Stimulated activated CD4-positive, alpha-beta T cell treated with anti-CD3 and anti-CD28 coated beads, Interleukin-4, amount 100 ng/mL, for 48 hours (primary cell): ENCODE measurements around the gene MAF.

Source experiments
- DNase-seq, 2 donors: peaks; one replicate each; pipeline ENCODE4 v3.0.0-alpha.2; 2020; ENCODE audit warnings: low read depth in 2 of 2

Gene MAF

GRCh38 chr16:79589601-79590102 is 10.9 kb downstream of the MAF start:
- no peak for DNase-seq

GRCh38 chr16:79587897-79588296 is 12.6 kb downstream of the MAF start:
- no peak for DNase-seq

- DNase-seq, result no peak
These were observed 13.2 kb downstream of the MAF start for GRCh38 chr16:79587296-79587695.

GRCh38 chr16:79582789-79583188 is 17.7 kb downstream of the MAF start:
- no peak for DNase-seq

- DNase-seq, result no peak
These were observed 19.9 kb downstream of the MAF start for GRCh38 chr16:79580453-79581191.

GRCh38 chr16:79576602-79577001 is 23.9 kb downstream of the MAF start:
- DNase-seq, result no peak

- no peak for DNase-seq
These were observed 26.7 kb downstream of the MAF start for GRCh38 chr16:79573884-79574283.

- DNase-seq, result no peak
These were observed 27.5 kb downstream of the MAF start for GRCh38 chr16:79573071-79573470.

- DNase-seq, result no peak
These were observed 28.5 kb downstream of the MAF start for GRCh38 chr16:79571903-79572535.

- DNase-seq, result no peak
These were observed 29.3 kb downstream of the MAF start for GRCh38 chr16:79571065-79571902.

GRCh38 chr16:79564671-79565107 is 35.8 kb downstream of the MAF start:
- no peak for DNase-seq

- DNase-seq, result no peak
These were observed 36.6 kb downstream of the MAF start for GRCh38 chr16:79563921-79564320.

GRCh38 chr16:79562166-79562823 is 38.2 kb downstream of the MAF start:
- DNase-seq, result no peak

- DNase-seq, result no peak
These were observed 38.8 kb downstream of the MAF start for GRCh38 chr16:79561729-79562128.

GRCh38 chr16:79560923-79561322 is 39.6 kb downstream of the MAF start:
- no peak for DNase-seq

- DNase-seq, result no peak
These were observed 40.2 kb downstream of the MAF start for GRCh38 chr16:79560318-79560717.

GRCh38 chr16:79559532-79559931 is 41.0 kb downstream of the MAF start:
- no peak for DNase-seq

- DNase-seq, result no peak
These were observed 43.1 kb downstream of the MAF start for GRCh38 chr16:79557421-79557820.

GRCh38 chr16:79554912-79555311 is 45.6 kb downstream of the MAF start:
- no peak for DNase-seq

- DNase-seq, result no peak
These were observed 50.2 kb downstream of the MAF start for GRCh38 chr16:79550373-79550772.

GRCh38 chr16:79547085-79547484 is 53.5 kb downstream of the MAF start:
- DNase-seq, result no peak
